ENCODE results near the gene ST6GALNAC6.

Gene ST6GALNAC6

DNA sequence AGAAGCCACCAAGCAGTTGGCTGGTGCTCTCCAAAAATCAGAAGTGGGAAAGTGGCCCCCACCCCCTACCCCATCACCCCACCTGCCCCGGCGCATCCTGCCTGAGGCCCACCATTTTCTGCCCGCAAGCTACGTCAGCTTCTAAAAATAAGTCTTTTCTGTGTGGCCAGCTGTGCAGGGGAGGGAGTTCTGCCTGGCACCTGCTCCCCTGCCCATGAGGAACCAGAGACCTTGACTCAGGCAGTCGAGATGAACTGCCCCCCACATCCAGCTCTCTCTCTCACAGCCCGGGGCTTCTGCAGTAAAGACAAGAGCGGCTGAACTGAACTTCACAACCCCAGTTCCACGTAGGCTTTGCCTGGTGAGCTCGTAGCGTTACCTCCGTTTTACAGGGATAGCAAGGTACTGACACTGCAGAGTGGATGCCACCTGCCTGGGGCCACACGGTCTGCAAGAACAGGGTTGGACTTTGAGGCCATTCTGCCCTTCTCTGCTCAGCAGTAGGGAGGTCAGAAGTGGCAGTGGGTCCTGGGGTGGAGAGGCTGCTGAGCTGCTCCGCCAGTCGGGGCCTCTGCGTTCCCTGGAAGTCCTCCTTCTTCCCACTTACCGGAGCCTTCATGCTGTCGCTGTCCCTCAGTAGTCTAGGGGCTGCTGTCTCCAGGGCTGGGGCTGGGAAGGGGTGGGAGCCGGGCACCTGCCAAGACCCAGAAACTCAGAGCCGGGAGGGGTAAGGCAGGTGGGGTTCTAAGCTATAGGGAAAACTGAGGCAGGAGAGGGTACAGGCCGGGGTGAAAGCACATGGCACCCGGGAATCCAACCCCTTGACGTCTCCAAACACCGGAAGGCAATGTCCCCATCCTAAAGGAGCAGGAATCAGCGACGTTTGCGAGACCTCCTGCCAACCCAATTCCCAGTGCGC is 16.7 kb upstream of the ST6GALNAC6 start:
- DNase-seq, result no peak

DNA sequence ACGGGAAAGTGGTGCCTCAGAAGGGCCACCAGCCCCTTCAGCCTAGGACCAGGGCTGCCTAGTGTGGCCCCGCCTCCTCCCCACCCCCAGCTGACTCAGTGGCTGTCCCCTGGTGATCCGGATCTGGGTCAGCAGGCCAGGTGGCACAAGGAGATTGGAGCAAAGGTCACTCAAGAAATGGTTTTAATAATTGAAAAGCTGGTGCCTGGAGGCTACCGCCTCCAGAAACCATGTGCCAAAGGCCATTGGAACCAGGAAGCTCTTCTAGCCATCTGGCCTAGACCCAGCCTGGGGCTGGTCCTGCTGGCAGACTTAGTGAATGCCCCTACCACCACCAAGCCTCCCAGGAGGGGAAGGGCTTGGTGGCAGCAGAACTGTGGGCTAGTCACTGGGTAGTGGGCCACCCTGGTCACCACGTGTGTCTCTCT is 15.9 kb upstream of the ST6GALNAC6 start:
- DNase-seq, result no peak

GRCh38 chr9:127913682-127914081 is 14.3 kb upstream of the ST6GALNAC6 start:
- no peak for DNase-seq

GRCh38 chr9:127912882-127913281 is 13.5 kb upstream of the ST6GALNAC6 start:
- DNase-seq, result no peak

- DNase-seq, result no peak
Observed at GRCh38 chr9:127912296-127912695, 12.9 kb upstream of the ST6GALNAC6 start.

DNA sequence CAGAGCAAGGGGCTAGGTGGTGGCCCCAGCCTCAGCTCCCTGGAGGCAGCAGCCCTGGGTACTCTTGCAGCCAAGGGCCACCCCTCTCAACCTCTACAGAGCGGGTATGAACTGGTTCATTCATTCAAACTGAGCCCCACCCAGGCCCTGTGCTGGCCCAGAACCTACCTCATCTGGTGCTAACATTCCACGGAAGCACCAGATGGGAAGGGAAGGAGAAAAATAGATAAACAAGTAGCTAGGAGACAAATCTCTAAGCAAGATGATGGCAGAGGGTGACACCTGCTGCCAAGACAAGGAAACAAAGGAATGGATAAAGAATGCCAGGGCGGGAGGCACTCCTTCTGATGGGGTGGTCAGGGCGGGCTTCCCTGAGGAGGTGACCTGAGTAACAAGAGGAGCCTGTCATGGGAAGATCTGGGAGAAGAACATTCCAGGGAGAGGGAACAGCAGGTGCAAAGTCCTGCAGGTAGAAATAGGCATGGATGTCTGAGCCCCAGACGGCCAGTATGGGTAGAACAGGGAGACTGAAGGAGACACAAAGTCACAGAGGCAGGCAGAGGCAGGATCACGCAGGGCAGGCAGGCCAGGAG is 11.3 kb upstream of the ST6GALNAC6 start:
- DNase-seq, result no peak

DNA sequence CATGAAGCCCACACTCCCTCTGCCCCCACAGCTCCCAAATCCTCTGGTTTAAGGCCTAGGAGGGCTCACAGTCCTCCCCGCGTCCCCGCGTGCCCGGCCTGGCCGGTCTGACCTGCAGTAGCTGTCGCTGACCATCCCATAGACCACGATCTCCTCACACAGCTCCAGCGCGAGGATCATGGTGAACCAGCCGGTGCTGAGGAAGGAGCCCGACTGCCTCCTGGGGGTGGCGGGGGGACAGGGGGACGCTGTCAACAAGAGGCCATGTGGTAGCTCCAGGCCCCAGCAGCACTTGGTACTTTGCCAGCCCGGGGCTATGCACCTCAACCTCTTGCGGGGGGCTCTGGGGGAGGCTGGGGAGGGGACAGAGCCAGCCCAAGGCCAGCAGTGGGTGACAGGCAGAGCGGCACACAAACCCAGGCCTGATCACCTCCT is 10.5 kb upstream of the ST6GALNAC6 start:
- DNase-seq, result no peak

DNA sequence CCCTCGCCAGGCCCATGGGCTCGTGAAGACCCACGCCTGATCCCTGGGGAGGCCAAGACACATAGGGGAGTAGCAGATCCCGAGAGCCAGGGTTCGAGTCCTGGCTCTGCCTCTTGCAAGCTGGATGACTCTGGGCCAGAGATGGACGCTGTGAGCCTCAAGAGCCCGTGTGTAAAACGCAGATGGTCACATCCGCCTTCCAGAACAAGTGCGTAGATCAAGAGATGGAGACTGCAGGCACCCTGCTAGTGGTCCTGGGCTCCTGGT is 9.2 kb upstream of the ST6GALNAC6 start:
- no peak for DNase-seq

- no peak for DNase-seq
Observed at GRCh38 chr9:127907867-127908659, 8.7 kb upstream of the ST6GALNAC6 start.

- peak; percentile 46 for DNase-seq
Observed at GRCh38 chr9:127905788-127906191, 6.4 kb upstream of the ST6GALNAC6 start.

DNA sequence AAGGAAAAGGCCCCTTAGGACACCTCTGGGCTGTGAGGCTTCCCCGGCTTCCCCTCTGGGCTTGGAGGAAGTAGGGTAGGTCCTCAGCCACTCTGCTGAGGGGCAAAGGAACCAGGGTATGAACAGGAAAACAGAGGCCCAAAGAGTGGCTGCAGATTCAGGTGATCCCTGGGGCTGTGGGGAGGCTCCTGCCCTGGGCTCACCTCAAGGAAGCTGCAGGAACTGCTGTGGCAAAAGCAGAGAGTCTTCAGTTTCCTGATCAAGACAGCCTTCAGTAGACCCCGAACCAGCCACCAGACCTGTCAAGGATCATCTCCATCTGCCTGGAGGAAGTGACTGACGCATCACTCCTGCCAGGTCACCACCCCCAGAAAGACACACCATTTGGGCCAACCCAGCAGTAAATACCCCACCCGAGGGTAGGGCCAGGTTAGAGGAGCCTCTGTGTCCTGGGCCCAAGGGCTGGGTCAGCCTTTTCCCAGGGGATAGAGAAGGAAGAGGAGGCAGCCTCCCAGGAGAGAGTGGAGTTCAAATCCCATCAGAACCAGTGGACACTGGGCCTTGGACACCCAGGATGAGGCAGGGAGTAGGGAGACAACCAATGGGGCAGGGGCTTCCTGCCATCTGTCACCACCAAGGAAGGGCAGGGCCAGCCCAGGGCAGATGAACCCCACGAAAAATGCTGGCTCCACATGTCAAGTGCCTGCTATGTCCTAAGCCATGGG is 5.8 kb upstream of the ST6GALNAC6 start:
- DNase-seq, result no peak

- DNase-seq, result no peak
Observed at GRCh38 chr9:127904561-127905003, 5.2 kb upstream of the ST6GALNAC6 start.

GRCh38 chr9:127903557-127904475 is 4.4 kb upstream of the ST6GALNAC6 start:
- DNase-seq, result no peak

- DNase-seq, result no peak
Observed at GRCh38 chr9:127898433-127899127, 823 bp downstream of the ST6GALNAC6 start.

DNA sequence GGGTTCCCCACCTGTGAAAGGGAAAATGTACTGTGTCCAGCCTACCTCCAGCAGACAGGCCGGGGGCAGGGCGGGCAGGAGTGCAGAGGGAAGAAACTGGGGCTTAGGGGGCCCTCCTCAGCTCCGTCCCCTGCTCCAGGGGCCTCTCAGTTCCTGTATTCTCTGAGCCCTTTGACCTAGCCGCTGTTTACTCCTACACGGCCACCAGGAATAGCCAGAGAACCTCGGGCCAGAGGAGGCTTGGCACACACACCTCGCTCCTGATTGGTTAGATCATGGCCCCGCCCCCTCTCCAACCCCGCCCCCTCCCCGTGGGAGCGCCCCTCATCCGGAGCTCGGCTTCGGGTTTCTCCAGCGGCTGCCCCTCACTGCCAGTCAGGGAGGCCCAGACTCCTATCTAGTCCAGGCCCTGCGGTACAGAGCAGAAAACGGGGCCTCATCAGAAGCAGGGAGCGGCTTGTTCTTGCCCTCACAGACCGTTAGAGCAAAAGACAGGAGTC is 2.2 kb downstream of the ST6GALNAC6 start:
- DNase-seq, result no peak

- no peak for DNase-seq
Observed at GRCh38 chr9:127896395-127897192, 2.8 kb downstream of the ST6GALNAC6 start.

DNA sequence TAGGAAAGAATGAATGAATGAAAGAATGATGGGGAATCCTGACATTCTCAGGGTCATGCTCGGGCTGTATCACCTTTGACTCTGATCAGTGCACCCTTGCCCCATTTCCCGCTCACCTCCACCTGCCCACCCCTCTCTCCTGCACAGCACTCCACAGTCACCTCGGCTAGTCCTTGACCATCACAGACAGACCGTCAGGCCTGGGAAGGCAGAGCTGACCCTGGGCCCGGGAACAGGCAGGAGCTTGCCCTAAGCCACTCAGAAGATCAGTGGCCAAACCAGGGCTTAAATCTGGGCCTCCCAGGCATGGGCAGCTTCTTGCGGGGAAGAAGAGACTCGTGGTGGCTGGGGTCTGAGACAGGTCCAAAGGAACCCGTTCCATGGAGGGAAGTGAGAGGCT is 3.6 kb downstream of the ST6GALNAC6 start:
- DNase-seq, result no peak

DNA sequence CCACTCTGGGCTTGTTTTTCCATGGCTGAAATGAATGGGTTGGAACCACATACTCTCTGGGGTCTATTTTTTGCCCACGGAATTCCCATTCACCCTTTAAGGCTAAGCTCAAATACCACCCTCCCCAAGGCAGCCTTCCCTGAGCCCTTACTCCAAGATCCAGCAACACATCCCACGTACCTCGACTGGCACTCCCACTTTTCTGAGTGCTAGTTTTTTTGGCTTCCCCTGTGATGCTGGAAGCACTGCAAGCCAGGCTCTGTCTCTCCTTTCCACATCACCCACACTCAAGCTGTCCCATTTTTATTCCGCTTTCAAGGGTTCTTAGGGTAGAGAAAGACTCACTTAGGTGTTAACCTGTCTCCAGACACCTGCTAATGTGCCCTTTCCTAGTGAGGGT is 6.0 kb downstream of the ST6GALNAC6 start:
- no peak for DNase-seq

DNA sequence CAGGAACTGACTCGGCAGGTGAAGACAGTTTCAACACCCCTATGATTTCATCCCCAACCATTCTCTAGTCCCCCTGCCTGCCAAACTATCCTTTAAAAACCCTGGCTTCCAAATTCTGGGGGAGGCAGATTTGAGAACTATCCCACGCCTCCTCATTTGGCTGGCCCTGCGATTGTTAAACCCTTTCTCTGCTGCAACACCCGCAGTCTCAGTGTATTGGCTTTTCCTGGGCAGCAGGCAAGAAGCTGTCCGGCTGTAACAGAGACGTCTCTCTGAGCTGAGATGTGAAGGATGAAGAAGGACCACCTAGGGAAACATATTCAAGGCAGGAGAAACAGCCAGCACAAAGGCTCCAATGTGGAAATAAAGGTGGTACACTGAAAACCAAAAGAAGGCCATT is 6.6 kb downstream of the ST6GALNAC6 start:
- no peak for DNase-seq

DNA sequence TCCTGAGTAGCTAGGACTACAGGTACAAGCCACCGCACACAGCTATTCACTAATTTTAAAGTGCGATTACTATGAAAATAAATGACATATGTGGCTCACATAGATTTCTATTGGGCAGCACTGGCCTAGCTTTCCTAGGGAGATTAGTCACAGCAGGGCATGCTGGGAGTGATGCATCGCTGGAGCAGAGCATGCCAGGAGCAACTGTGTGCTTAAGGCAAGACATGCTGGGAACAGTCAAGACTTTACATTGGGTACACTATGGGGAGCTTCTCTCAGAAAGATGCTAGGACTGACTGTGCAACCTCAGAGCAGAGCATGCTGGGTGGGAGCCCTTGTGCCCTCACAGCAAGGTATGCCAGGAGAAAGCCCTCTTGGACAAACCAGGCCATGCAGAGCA is 9.3 kb downstream of the ST6GALNAC6 start:
- DNase-seq, result no peak
